CD4-positive, alpha-beta T cell treated with Interleukin-6 at 100 ng/mL for 8 hours (primary cell): ENCODE results near the gene MAD1L1.

Experiments
- DNase-seq: peaks from one replicate; pipeline ENCODE4 v3.0.0-alpha.2; 2020; ENCODE audit warnings: mixed read lengths, low spot score

MAD1L1 gene

GRCh38 chr7:2156756-2157472 lies 75.8 kb downstream of the MAD1L1 start:
- DNase-seq: no peak

- DNase-seq: no peak
Measured at GRCh38 chr7:2154831-2155230, 77.9 kb downstream of the MAD1L1 start.

GRCh38 chr7:2154121-2154520 lies 78.6 kb downstream of the MAD1L1 start:
- DNase-seq: no peak

- DNase-seq: no peak
Measured at GRCh38 chr7:2152646-2153045, 80.1 kb downstream of the MAD1L1 start.

GRCh38 chr7:2151801-2152612 lies 80.7 kb downstream of the MAD1L1 start:
- DNase-seq: no peak

GRCh38 chr7:2151237-2151636 lies 81.5 kb downstream of the MAD1L1 start:
- DNase-seq: no peak

GRCh38 chr7:2150445-2150815 lies 82.3 kb downstream of the MAD1L1 start:
- DNase-seq: no peak

GRCh38 chr7:2149672-2150444 lies 82.9 kb downstream of the MAD1L1 start:
- no peak for DNase-seq

GRCh38 chr7:2148814-2149213 lies 83.9 kb downstream of the MAD1L1 start:
- DNase-seq: no peak

GRCh38 chr7:2148189-2148588 lies 84.6 kb downstream of the MAD1L1 start:
- no peak for DNase-seq

- no peak for DNase-seq
Measured at GRCh38 chr7:2146676-2147472, 85.9 kb downstream of the MAD1L1 start.

GRCh38 chr7:2145835-2146580 lies 86.7 kb downstream of the MAD1L1 start:
- DNase-seq: no peak

- no peak for DNase-seq
Measured at GRCh38 chr7:2144926-2145325, 87.8 kb downstream of the MAD1L1 start.

GRCh38 chr7:2143981-2144595 lies 88.7 kb downstream of the MAD1L1 start:
- no peak for DNase-seq

- DNase-seq: no peak
Measured at GRCh38 chr7:2143450-2143849, 89.3 kb downstream of the MAD1L1 start.

GRCh38 chr7:2142386-2142785 lies 90.4 kb downstream of the MAD1L1 start:
- DNase-seq: no peak

- no peak for DNase-seq
Measured at GRCh38 chr7:2141651-2142050, 91.1 kb downstream of the MAD1L1 start.

- no peak for DNase-seq
Measured at GRCh38 chr7:2141021-2141410, 91.7 kb downstream of the MAD1L1 start.

- DNase-seq: no peak
Measured at GRCh38 chr7:2140216-2141020, 92.3 kb downstream of the MAD1L1 start.
